Keratinocyte (primary cell): Measurements from ENCODE around the gene FTCD. TPM values are rescaled to one million over a fixed set of nuclear protein-coding genes. Genes with fewer than 3 reads are reported as not detected.

ENCODE experiments used
- DNase-seq: peaks from one replicate; pipeline ENCODE4 v3.0.0-alpha.2; 2011; ENCODE audit warnings: low read depth, missing footprints, low spot score
- FAIRE-seq: peaks from 2 replicates; lab custom pipeline; 2011; peaks lifted over from hg19 to GRCh38; lab: Jason Lieb, UNC
- H2AFZ ChIP-seq: 2 replicates; pipeline ENCODE4 v1.6.0; 2012; ENCODE audit warnings: low read length, control low read depth, inconsistent platforms; ENCODE audit not compliant: control insufficient read depth
- H3K27ac ChIP-seq: 2 replicates; pipeline ENCODE4 v1.5.1; 2011; ENCODE audit warnings: low read length; ENCODE audit not compliant: control insufficient read depth, insufficient read depth
- H3K27me3 ChIP-seq: 3 replicates; pipeline ENCODE4 v1.6.0; 2011; ENCODE audit warnings: low read length; ENCODE audit not compliant: control insufficient read depth, insufficient read depth; ENCODE audit errors: extremely low read depth
- H3K36me3 ChIP-seq, 2 experiments: 2 replicates in 1 of 2; 3 replicates in 1 of 2; pipeline ENCODE4 v1.5.1; 2011; ENCODE audit warnings: low read length in 2 of 2, mild to moderate bottlenecking in 1 of 2; ENCODE audit not compliant: control insufficient read depth in 2 of 2, insufficient read depth in 2 of 2; ENCODE audit errors: extremely low read depth in 1 of 2
- H3K4me1 ChIP-seq: 3 replicates; pipeline ENCODE4 v1.5.1; 2011; ENCODE audit warnings: low read length; ENCODE audit not compliant: control insufficient read depth, insufficient read depth; ENCODE audit errors: extremely low read depth
- H3K4me2 ChIP-seq: 3 replicates; pipeline ENCODE4 v1.6.0; 2011; ENCODE audit warnings: low read depth, low read length; ENCODE audit not compliant: control insufficient read depth, insufficient read depth; ENCODE audit errors: extremely low read depth
- H3K4me3 ChIP-seq, 3 experiments: fragments of 200-600 bp in 1 of 3; sonication (generic) in 1 of 3; 2 replicates in 2 of 3; 3 replicates in 1 of 3; pipeline ENCODE4 v1.5.1; 2011 to 2016; ENCODE audit warnings: low read length in 3 of 3, mild to moderate bottlenecking in 3 of 3, control low read depth in 2 of 3, inconsistent platforms in 1 of 3, low read depth in 1 of 3, mixed read lengths in 1 of 3, mixed run types in 1 of 3, moderate library complexity in 1 of 3; ENCODE audit not compliant: control insufficient read depth in 2 of 3, insufficient read depth in 2 of 3; ENCODE audit errors: extremely low read depth in 1 of 3
- H3K79me2 ChIP-seq: 2 replicates; pipeline ENCODE4 v1.6.0; 2012; ENCODE audit warnings: low read length; ENCODE audit not compliant: control insufficient read depth, insufficient read depth
- H3K9ac ChIP-seq: 3 replicates; pipeline ENCODE4 v1.6.0; 2011; ENCODE audit warnings: low read length; ENCODE audit not compliant: control insufficient read depth, insufficient read depth; ENCODE audit errors: extremely low read depth
- H3K9me1 ChIP-seq: 3 replicates; pipeline ENCODE4 v1.6.0; 2011; ENCODE audit warnings: low read length; ENCODE audit not compliant: control insufficient read depth, insufficient read depth; ENCODE audit errors: extremely low read depth
- H3K9me3 ChIP-seq: 2 replicates; pipeline ENCODE4 v1.5.1; 2012; ENCODE audit warnings: low read depth, low read length; ENCODE audit not compliant: control insufficient read depth
- H4K20me1 ChIP-seq: 3 replicates; pipeline ENCODE4 v1.6.0; 2011; ENCODE audit warnings: low read length; ENCODE audit not compliant: control insufficient read depth, insufficient read depth; ENCODE audit errors: extremely low read depth
- EZH2 ChIP-seq: IDR thresholded peaks from one replicate; pipeline ENCODE4 v1.6.1; 2012; ENCODE audit warnings: inconsistent platforms, mild to moderate bottlenecking, low read length, moderate library complexity
- dilution Hi-C: fragments of 300-500 bp; cut with MboI; formaldehyde crosslinking; loops from one replicate; pipeline ENCODE4 v1.7.0; 2020; ENCODE audit warnings: low sequenced_read_pairs; ENCODE audit not compliant: extremely low pct_ligation_motif_present
- polyA plus RNA-seq, 5 experiments: library from polyadenylated mRNA; depleted of rRNA in 3 of 5; stranded (reverse) in 3 of 5; stranded (forward) in 1 of 5; unstranded in 1 of 5; fragments of >200 nt; gene quantifications; 1 replicate in 1 of 5; 2 replicates in 3 of 5; 3 replicates in 1 of 5; pipeline versions ENCODE4 v1.2.1 to v1.2.3, GENCODE V29; 2011 to 2012; ENCODE audit warnings: missing spikeins in 2 of 5, low read depth in 1 of 5, low replicate concordance in 1 of 5
- TF ChIP-seq, protein P1 (sequence below), 3 experiments: IDR thresholded peaks in 1 of 3; conservative IDR thresholded peaks in 1 of 3; optimal IDR thresholded peaks in 1 of 3; 2 replicates in 2 of 3; 3 replicates in 1 of 3; pipeline versions ENCODE3 to v1.5.1; 2011; ENCODE audit warnings: low read length in 3 of 3, mild to moderate bottlenecking in 3 of 3, moderate library complexity in 2 of 3, control low read depth in 1 of 3, inconsistent platforms in 1 of 3; ENCODE audit not compliant: insufficient read depth in 2 of 3; ENCODE audit errors: extremely low read depth in 1 of 3

Gene FTCD
- polyA plus RNA-seq, 1 donor (not counting 4 experiments of a cell fraction or from before 2014, with no cell fraction given) = not detected

DNA sequence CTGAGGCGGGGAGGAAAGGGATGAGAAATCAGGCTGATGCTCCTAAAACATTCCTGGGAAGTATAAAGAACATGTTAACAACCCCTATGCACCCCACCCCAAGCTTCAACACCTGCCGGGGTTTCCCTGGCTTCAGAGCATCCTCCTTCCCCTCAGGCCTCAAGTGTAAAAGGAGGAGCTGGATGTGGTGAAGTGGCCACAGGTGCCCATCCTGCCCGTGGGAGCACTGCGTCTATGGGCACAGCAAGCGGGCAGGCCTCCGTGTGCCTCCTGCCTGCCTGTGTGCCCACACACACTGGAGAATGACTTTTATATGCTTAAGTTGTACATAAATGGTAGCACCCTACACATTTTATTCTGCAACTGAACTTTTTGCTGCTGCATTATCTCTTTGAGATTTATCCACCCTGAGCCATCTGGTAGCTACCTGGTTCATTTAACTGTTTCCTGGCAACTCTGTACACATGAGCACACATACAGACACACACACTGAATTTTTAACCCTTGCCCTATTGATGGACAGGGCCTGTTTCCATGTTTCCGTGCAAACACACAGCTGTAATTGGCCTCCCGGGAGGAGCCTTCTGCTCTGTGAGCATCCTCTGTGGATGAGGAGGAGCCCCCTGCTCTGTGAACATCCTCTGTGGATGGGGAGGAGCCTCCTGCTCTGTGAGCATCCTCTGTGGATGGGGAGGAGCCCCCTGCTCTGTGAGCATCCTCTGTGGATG lies 13.4 kb upstream of the FTCD start:
- DNase-seq (no peak), FAIRE-seq (no peak)
- no peak overlapping the region for H2AFZ ChIP-seq
- H3K9me1 ChIP-seq = no peaks in the 10 kb centered on the region
- H4K20me1 ChIP-seq = no peaks in the 10 kb centered on the region
- TF ChIP-seq, protein P1, sequence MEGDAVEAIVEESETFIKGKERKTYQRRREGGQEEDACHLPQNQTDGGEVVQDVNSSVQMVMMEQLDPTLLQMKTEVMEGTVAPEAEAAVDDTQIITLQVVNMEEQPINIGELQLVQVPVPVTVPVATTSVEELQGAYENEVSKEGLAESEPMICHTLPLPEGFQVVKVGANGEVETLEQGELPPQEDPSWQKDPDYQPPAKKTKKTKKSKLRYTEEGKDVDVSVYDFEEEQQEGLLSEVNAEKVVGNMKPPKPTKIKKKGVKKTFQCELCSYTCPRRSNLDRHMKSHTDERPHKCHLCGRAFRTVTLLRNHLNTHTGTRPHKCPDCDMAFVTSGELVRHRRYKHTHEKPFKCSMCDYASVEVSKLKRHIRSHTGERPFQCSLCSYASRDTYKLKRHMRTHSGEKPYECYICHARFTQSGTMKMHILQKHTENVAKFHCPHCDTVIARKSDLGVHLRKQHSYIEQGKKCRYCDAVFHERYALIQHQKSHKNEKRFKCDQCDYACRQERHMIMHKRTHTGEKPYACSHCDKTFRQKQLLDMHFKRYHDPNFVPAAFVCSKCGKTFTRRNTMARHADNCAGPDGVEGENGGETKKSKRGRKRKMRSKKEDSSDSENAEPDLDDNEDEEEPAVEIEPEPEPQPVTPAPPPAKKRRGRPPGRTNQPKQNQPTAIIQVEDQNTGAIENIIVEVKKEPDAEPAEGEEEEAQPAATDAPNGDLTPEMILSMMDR (optimal IDR thresholded peaks at IDR 0.05 in 1 of 3, IDR thresholded peaks at IDR 0.05 in 1 of 3, conservative IDR thresholded peaks at IDR 0.05 in 1 of 3; ENCODE audit: extremely low read depth in 1 of 3, insufficient read depth in 2 of 3, low read length in 3 of 3) = no peak
- no peak for TF ChIP-seq EZH2
- no peak overlapping the region for H3K4me3 ChIP-seq
- no peaks in the 10 kb centered on the region for H3K27me3 ChIP-seq
- H3K79me2 ChIP-seq = no peaks in the 10 kb centered on the region
- H3K9me3 ChIP-seq = no peaks in the 10 kb centered on the region
- no peaks in the 10 kb centered on the region for H3K36me3 ChIP-seq
- H3K4me2 ChIP-seq = no peak overlapping the region
- H3K4me1 ChIP-seq = no peaks in the 10 kb centered on the region
- H3K9ac ChIP-seq = no peak overlapping the region
- dilution Hi-C loops = no loop called here
- no peak overlapping the region for H3K27ac ChIP-seq

DNA sequence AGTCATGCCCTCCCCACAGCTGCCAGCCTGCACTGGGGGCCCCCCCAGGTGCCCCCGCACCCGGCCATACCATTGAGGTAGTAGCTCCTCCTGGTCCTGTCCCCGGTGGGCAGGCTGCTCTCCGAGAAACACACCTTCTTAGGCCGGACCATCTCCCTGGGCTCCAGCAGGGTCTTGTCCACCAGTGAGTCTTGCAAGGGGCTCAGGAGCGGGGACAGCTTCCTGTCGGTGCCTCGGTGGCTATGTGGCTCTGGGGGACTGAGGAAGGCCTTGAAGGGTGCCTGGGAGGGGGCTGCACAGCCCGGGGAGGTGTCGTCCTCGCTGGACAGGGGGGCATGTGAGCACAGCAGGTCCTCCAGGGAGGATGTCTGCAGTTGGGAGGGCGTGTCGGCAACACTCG lies 12.9 kb upstream of the FTCD start:
- dilution Hi-C loops = no loop called here
- no peak for TF ChIP-seq EZH2
- TF ChIP-seq, protein P1 (optimal IDR thresholded peaks at IDR 0.05 in 1 of 3, IDR thresholded peaks at IDR 0.05 in 1 of 3, conservative IDR thresholded peaks at IDR 0.05 in 1 of 3; ENCODE audit: extremely low read depth in 1 of 3, insufficient read depth in 2 of 3, low read length in 3 of 3) = no peak
- Histone ChIP-seq H2AFZ (no peak overlapping the region), H3K27ac (no peak overlapping the region), H4K20me1 (no peaks in the 10 kb centered on the region), H3K27me3 (no peaks in the 10 kb centered on the region), H3K9me1 (no peaks in the 10 kb centered on the region), H3K4me1 (no peaks in the 10 kb centered on the region), H3K9me3 (no peaks in the 10 kb centered on the region), H3K4me3 (no peak overlapping the region), H3K4me2 (no peak overlapping the region), H3K9ac (no peak overlapping the region), H3K79me2 (no peaks in the 10 kb centered on the region), H3K36me3 (no peaks in the 10 kb centered on the region)
- no peak for FAIRE-seq
- DNase-seq = no peak
